ENCODE data around the gene CCNYL1.

The CCNYL1 gene

DNA sequence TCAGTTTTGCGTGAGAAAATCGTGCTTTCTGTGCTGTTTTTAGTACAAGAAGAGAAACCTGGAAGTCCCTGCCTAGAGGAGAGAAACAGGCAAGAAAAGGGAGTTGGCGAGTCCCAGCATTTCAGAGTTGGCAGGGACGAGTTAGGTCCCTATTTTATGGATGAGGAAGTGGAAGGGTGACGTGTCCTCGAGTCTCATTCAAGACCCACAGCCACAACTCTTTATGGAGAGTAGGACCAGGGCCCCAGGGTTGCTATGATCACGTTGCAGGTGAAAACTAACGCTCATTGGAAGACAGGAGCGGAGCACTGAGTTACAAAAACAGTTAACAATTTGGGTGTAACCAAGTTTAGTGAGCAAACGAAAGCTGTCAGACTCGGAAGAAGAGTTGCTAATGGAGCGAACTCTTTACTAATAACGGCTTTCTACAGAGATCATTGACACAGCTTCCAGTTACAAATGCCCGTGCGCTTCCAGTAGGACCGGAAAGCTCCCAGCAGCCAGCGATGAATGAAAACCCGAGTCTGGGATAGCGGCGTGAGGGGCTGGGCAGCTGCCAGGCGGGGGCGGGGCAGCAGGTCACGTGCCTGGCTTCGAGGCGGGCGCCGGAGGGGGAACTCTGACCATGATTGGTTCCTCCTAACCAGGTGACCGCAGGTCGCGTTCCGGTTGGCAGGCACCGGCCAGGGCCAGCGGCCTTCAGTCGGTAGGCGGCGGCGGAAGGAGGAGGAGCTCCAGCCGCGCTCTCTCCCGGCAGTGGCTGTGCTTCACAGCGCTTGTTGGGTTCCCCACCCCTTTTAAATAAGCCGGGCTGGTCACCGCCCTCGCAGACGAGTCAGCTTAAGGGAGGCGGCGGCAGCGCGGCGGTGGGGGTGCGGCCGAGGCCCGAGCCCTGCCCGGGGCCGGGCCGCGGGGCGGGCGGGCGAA is at the start of gene CCNYL1:
Gene CCNYL1, plus strand, starts transcription at position 827 of the 927 bp plus-strand sequence. CDS start 257 bp downstream, outside the sequence.
- in situ Hi-C loops (cut with HindIII; ENCODE audit: low pct_unique_long_range_greater_than_20kb, low sequenced_read_pairs), result no loop called here

GRCh38 chr2:207662203-207662602 is 49.2 kb upstream of the CCNYL1 start:
- DNase-seq (ENCODE audit: low read depth in 1 of 2, low spot score in 1 of 2), result no peak
- TF ChIP-seq JUND (IDR thresholded peaks at IDR 0.05; ENCODE audit: low read depth), result no peak
- in situ Hi-C loops (cut with HindIII; ENCODE audit: low pct_unique_long_range_greater_than_20kb, low sequenced_read_pairs), result no loop called here

More for the DNA sequence above, at the start of gene CCNYL1:
- no peak for TF ChIP-seq JUND (IDR thresholded peaks at IDR 0.05; ENCODE audit: low read depth)
- DNase-seq (ENCODE audit: low read depth in 1 of 2, low spot score in 1 of 2), result peak; percentile 98

- DNase-seq (ENCODE audit: low read depth in 1 of 2, low spot score in 1 of 2), result peak in 1 of 2 experiments; percentile 11
- in situ Hi-C loops (cut with HindIII; ENCODE audit: low pct_unique_long_range_greater_than_20kb, low sequenced_read_pairs), result no loop called here
- TF ChIP-seq JUND (IDR thresholded peaks at IDR 0.05; ENCODE audit: low read depth), result no peak
Measured at GRCh38 chr2:207663870-207664545, 47.4 kb upstream of the CCNYL1 start.

GRCh38 chr2:207670887-207671286 is 40.6 kb upstream of the CCNYL1 start:
- in situ Hi-C loops (cut with HindIII; ENCODE audit: low pct_unique_long_range_greater_than_20kb, low sequenced_read_pairs), result no loop called here
- no peak for DNase-seq (ENCODE audit: low read depth in 1 of 2, low spot score in 1 of 2)

GRCh38 chr2:207673431-207673830 is 38.0 kb upstream of the CCNYL1 start:
- no peak for TF ChIP-seq JUND (IDR thresholded peaks at IDR 0.05; ENCODE audit: low read depth)
- in situ Hi-C loops (cut with HindIII; ENCODE audit: low pct_unique_long_range_greater_than_20kb, low sequenced_read_pairs), result no loop called here
- no peak for DNase-seq (ENCODE audit: low read depth in 1 of 2, low spot score in 1 of 2)

More at GRCh38 chr2:207670887-207671286, 40.6 kb upstream of the CCNYL1 start:
- no peak for TF ChIP-seq JUND (IDR thresholded peaks at IDR 0.05; ENCODE audit: low read depth)

GRCh38 chr2:207674266-207674774 is 37.1 kb upstream of the CCNYL1 start:
- DNase-seq (ENCODE audit: low read depth in 1 of 2, low spot score in 1 of 2), result no peak
- in situ Hi-C loops (cut with HindIII; ENCODE audit: low pct_unique_long_range_greater_than_20kb, low sequenced_read_pairs), result no loop called here
- no peak for TF ChIP-seq JUND (IDR thresholded peaks at IDR 0.05; ENCODE audit: low read depth)

GRCh38 chr2:207674826-207675225 is 36.6 kb upstream of the CCNYL1 start:
- DNase-seq (ENCODE audit: low read depth in 1 of 2, low spot score in 1 of 2), result no peak
- TF ChIP-seq JUND (IDR thresholded peaks at IDR 0.05; ENCODE audit: low read depth), result no peak
- in situ Hi-C loops (cut with HindIII; ENCODE audit: low pct_unique_long_range_greater_than_20kb, low sequenced_read_pairs), result no loop called here

- no peak for TF ChIP-seq JUND (IDR thresholded peaks at IDR 0.05; ENCODE audit: low read depth)
- in situ Hi-C loops (cut with HindIII; ENCODE audit: low pct_unique_long_range_greater_than_20kb, low sequenced_read_pairs), result no loop called here
- no peak for DNase-seq (ENCODE audit: low read depth in 1 of 2, low spot score in 1 of 2)
Measured at GRCh38 chr2:207676827-207677354, 34.5 kb upstream of the CCNYL1 start.

DNA sequence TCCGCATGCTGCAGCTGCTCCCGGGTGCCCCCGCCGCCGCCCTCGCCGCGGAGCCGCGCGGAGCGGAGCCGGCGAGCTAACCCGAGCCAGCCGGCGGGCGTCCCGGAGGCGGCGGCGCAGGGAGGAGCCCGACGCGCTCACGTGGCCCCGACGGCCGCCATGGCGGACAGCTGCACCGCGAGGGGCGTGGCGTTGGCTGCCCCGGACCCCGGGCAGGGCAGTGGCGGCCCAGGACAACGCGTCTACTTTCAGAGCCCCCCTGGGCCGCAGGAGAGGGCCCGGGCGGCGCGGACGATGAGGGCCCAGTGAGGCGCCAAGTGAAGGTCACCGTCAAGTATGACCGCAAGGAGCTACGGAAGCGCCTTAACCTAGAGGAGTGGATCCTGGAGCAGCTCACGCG is 30.0 kb upstream of the CCNYL1 start:
- DNase-seq (ENCODE audit: low read depth in 1 of 2, low spot score in 1 of 2), result no peak
- in situ Hi-C loops (cut with HindIII; ENCODE audit: low pct_unique_long_range_greater_than_20kb, low sequenced_read_pairs), result no loop called here
- no peak for TF ChIP-seq JUND (IDR thresholded peaks at IDR 0.05; ENCODE audit: low read depth)

- DNase-seq (ENCODE audit: low read depth in 1 of 2, low spot score in 1 of 2), result no peak
- in situ Hi-C loops (cut with HindIII; ENCODE audit: low pct_unique_long_range_greater_than_20kb, low sequenced_read_pairs), result no loop called here
Measured at GRCh38 chr2:207682557-207682956, 28.9 kb upstream of the CCNYL1 start.

DNA sequence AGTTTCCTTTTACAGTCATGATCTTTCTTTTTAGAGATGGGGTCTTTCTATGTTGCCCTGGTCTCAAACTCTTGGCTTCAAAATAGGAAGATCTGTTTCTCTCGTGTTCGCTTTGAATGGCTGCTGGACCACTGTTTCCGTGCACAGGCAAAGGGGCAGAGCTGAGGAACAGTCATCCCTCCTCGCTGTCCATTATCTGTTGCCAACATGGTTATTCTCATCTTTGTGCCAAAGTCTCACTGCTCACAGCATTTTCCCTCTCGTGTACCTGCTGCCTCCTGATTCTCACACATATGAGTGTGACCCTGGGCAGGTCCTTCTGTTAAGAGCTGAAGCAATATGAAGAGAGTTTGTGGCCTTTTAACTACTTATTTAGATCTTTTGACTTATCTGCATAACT is 28.0 kb upstream of the CCNYL1 start:
- TF ChIP-seq JUND (IDR thresholded peaks at IDR 0.05; ENCODE audit: low read depth), result no peak
- DNase-seq (ENCODE audit: low read depth in 1 of 2, low spot score in 1 of 2), result no peak
- in situ Hi-C loops (cut with HindIII; ENCODE audit: low pct_unique_long_range_greater_than_20kb, low sequenced_read_pairs), result no loop called here

More at GRCh38 chr2:207682557-207682956, 28.9 kb upstream of the CCNYL1 start:
- no peak for TF ChIP-seq JUND (IDR thresholded peaks at IDR 0.05; ENCODE audit: low read depth)

GRCh38 chr2:207683879-207684627 is 27.4 kb upstream of the CCNYL1 start:
- no peak for TF ChIP-seq JUND (IDR thresholded peaks at IDR 0.05; ENCODE audit: low read depth)
- DNase-seq (ENCODE audit: low read depth in 1 of 2, low spot score in 1 of 2), result peak; percentile 17 to 74
- in situ Hi-C loops (cut with HindIII; ENCODE audit: low pct_unique_long_range_greater_than_20kb, low sequenced_read_pairs), result no loop called here
